ENCODE data around the gene ZNF223.

Gene ZNF223

GRCh38 chr19:44071824-44072542 is 20.1 kb downstream of the ZNF223 start, which contains the start of gene ZNF284:
TSS of gene ZNF284 (plus strand) at chr19:44072159. CDS start at chr19:44076390, 4,231 bp downstream.
- peaks cover 13% of the 10 kb centered on the region for H3K36me3 ChIP-seq (ENCODE audit: insufficient read depth, low read length)
- no peaks in the 10 kb centered on the region for H3K4me1 ChIP-seq (ENCODE audit: insufficient read depth, low read length)
- H3K4me3 ChIP-seq (ENCODE audit: low read length) = peak within 1 kb of the TSS; percentile 83
- 4% methylated on average over 34 of the region's 40 CpGs for WGBS
- peaks cover 14% of the 10 kb centered on the region for H3K27me3 ChIP-seq (ENCODE audit: insufficient read depth, low read length)
- peak within 1 kb of the TSS; percentile 56 for H3K9ac ChIP-seq (ENCODE audit: low read depth, low read length)
- H3K27ac ChIP-seq (ENCODE audit: low read depth, low read length) = 0 out of 2 replicates have a peak within 1 kb of the TSS, but pooled peaks have one; percentile 32
- peaks cover 8% of the 10 kb centered on the region; the same call in 1 of the 2 replicates for H3K9me3 ChIP-seq (ENCODE audit: insufficient read depth, low read depth, low read length)

DNA sequence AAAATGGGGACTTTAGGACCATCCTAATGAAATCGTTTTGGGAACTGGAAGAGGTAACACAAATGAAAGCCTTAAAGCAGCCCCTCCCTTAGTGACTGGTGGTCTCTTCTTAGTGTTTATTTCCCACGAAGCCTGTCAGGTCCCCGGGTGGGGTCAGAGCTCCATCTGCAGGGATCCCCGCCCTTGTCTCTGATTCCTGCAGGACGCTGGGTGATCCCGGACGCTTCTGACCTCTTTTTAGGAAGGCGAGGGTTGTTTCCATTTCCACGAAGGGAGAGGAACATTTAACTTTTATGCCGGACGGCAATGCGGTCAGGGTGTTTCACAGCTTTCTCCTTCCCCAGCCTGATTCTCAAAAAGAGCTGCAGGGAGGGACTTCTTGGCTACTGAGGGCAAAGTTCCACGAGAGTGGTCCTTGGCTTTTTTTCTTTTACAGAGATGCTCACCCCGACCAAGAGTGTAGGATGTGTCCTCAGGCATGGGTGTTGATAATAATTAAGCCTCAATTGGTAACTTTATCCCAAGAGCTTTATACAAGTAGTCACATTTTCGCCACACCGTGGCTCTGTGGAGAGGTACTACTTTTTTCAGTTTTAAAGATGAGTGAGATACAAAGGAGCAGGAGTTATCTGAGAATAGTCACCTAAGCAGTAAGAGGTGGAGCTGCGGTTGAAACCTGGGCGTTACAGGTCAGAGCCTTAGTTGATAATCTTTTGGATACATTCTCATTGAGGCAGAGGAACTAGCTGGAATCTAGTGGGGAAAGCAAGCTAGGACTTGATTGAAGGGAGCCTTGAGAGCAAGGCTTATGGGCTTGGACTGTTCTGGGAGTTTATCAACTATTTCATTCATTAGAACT is 20.9 kb downstream of the ZNF223 start:
- H3K27ac ChIP-seq (ENCODE audit: low read depth, low read length) = no peak overlapping the region
- 45% methylated on average over 18 of the region's 18 CpGs for WGBS
- 0 out of 2 replicates have a peak, but pooled peaks cover 4% of the 10 kb centered on the region for H3K9me3 ChIP-seq (ENCODE audit: insufficient read depth, low read depth, low read length)
- peaks cover 14% of the 10 kb centered on the region for H3K27me3 ChIP-seq (ENCODE audit: insufficient read depth, low read length)
- H3K9ac ChIP-seq (ENCODE audit: low read depth, low read length) = peak overlapping the region; percentile 42
- peaks cover 5% of the 10 kb centered on the region; the same call in 1 of the 2 replicates for H3K36me3 ChIP-seq (ENCODE audit: insufficient read depth, low read length)
- peak overlapping the region; percentile 83 for H3K4me3 ChIP-seq (ENCODE audit: low read length)
- H3K4me1 ChIP-seq (ENCODE audit: insufficient read depth, low read length) = no peaks in the 10 kb centered on the region

- Histone ChIP-seq H3K9ac (ENCODE audit: low read depth, low read length) (no peak overlapping the region), H3K9me3 (ENCODE audit: insufficient read depth, low read depth, low read length) (no peaks in the 10 kb centered on the region), H3K4me1 (ENCODE audit: insufficient read depth, low read length) (no peaks in the 10 kb centered on the region), H3K4me3 (ENCODE audit: low read length) (no peak overlapping the region), H3K27ac (ENCODE audit: low read depth, low read length) (no peak overlapping the region), H3K36me3 (ENCODE audit: insufficient read depth, low read length) (peaks cover 11% of the 10 kb centered on the region; the same call in 1 of the 2 replicates), H3K27me3 (ENCODE audit: insufficient read depth, low read length) (peaks cover 14% of the 10 kb centered on the region)
- WGBS = 82% methylated on average over 1 of the region's 2 CpGs
These were observed 24.5 kb downstream of the ZNF223 start for GRCh38 chr19:44076325-44076724.

- WGBS = 76% methylated on average over 2 of the region's 4 CpGs
- Histone ChIP-seq H3K9ac (ENCODE audit: low read depth, low read length) (no peak overlapping the region), H3K27me3 (ENCODE audit: insufficient read depth, low read length) (no peaks in the 10 kb centered on the region), H3K4me1 (ENCODE audit: insufficient read depth, low read length) (peaks cover 4% of the 10 kb centered on the region; the same call in 1 of the 2 replicates), H3K36me3 (ENCODE audit: insufficient read depth, low read length) (peaks cover 8% of the 10 kb centered on the region), H3K4me3 (ENCODE audit: low read length) (no peak overlapping the region), H3K9me3 (ENCODE audit: insufficient read depth, low read depth, low read length) (no peaks in the 10 kb centered on the region), H3K27ac (ENCODE audit: low read depth, low read length) (no peak overlapping the region)
These were observed 40.3 kb downstream of the ZNF223 start for GRCh38 chr19:44092108-44092507.

DNA sequence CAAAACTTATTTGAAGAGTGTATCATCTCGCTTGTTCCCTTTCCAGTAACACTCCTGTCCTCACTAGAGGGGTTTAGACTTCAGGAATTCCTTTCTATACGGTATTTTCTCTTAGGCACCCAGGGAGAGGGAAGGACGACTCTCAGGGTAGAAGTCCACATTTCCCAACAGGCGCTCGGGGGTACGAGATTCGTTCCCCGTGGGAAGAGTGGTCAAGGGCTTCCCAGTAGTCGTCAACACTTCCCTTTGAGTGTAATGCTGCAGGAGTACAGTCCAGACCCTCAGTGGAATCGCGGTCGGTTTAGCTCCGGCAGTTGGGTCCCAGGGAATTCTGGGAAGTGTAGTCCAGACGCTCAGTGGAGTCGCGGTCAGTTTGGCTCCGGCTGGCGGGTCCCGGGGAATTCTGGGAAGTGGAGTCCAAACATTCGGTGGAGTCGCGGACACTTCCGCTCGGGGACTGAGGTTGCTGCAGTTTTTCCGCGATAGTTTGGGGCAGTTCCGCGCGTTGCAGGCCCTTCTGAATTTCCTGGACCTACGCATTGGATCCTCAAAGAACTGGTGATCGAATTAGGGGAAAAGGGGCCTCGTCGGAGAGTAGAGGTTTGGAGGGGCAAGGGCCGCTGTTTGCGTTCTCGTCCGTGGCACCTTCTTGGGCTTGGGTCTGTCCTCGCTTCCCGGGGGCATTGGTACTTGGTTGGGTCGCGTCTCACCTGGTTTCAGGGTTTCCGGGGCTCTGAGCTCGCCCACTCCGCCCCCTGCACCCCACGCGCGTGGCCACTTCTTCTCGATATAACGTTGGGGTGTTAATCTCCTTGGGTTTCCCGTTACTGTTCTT is 42.3 kb downstream of the ZNF223 start, which contains the start of gene ZNF224:
ZNF224 (plus strand) TSS at position 431 of the 835 bp plus-strand sequence. CDS start 3,513 bp downstream, outside the sequence.
- Histone ChIP-seq H3K27me3 (ENCODE audit: insufficient read depth, low read length) (no peaks in the 10 kb centered on the region), H3K36me3 (ENCODE audit: insufficient read depth, low read length) (peaks cover 20% of the 10 kb centered on the region), H3K27ac (ENCODE audit: low read depth, low read length) (no peak within 1 kb of the TSS), H3K4me3 (ENCODE audit: low read length) (peak within 1 kb of the TSS; percentile 83), H3K9ac (ENCODE audit: low read depth, low read length) (peak within 1 kb of the TSS; percentile 76), H3K9me3 (ENCODE audit: insufficient read depth, low read depth, low read length) (no peaks in the 10 kb centered on the region), H3K4me1 (ENCODE audit: insufficient read depth, low read length) (peaks cover 4% of the 10 kb centered on the region; the same call in 1 of the 2 replicates)
- under 1% methylated on average over 50 of the region's 50 CpGs for WGBS

DNA sequence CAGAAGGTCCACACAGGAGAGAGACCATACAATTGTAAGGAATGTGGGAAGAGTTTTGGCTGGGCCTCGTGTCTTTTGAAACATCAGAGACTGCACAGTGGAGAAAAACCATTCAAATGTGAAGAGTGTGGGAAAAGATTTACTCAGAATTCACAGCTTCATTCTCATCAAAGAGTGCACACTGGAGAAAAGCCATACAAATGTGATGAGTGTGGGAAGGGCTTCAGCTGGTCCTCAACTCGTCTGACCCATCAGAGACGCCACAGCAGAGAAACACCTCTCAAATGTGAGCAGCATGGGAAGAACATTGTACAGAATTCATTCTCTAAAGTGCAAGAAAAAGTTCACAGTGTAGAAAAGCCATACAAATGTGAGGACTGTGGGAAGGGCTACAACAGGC is 55.9 kb downstream of the ZNF223 start:
- peaks cover 68% of the 10 kb centered on the region for H3K36me3 ChIP-seq (ENCODE audit: insufficient read depth, low read length)
- 97% methylated on average over 3 of the region's 3 CpGs for WGBS
- no peak overlapping the region for H3K4me3 ChIP-seq (ENCODE audit: low read length)

DNA sequence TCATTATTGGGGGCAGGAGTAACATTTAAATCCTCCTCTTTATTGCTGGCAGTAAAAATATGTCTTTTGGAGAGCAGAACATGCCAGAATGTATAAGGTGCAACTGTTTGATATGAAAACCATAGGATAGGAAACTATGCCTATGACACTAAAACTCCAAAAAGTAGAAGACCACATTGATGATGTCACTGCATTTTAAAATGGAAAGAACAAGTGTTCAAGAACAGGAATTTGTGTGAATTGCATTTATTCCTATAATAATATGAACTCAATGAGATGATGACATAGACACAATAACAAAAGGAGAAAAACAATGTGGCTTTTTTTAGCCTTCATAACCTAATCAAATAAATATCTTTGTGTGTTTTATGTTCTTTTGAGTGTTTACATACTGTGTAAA is 57.6 kb downstream of the ZNF223 start:
- H3K36me3 ChIP-seq (ENCODE audit: insufficient read depth, low read length) = peaks cover 52% of the 10 kb centered on the region
- no peak overlapping the region for H3K27ac ChIP-seq (ENCODE audit: low read depth, low read length)
- H3K4me3 ChIP-seq (ENCODE audit: low read length) = no peak overlapping the region
- H3K27me3 ChIP-seq (ENCODE audit: insufficient read depth, low read length) = no peaks in the 10 kb centered on the region
- peaks cover 45% of the 10 kb centered on the region for H3K9me3 ChIP-seq (ENCODE audit: insufficient read depth, low read depth, low read length)
- no peaks in the 10 kb centered on the region for H3K4me1 ChIP-seq (ENCODE audit: insufficient read depth, low read length)
- no peak overlapping the region for H3K9ac ChIP-seq (ENCODE audit: low read depth, low read length)

More for the DNA sequence above, 55.9 kb downstream of the ZNF223 start:
- no peaks in the 10 kb centered on the region for H3K4me1 ChIP-seq (ENCODE audit: insufficient read depth, low read length)
- no peaks in the 10 kb centered on the region for H3K27me3 ChIP-seq (ENCODE audit: insufficient read depth, low read length)
- H3K27ac ChIP-seq (ENCODE audit: low read depth, low read length) = no peak overlapping the region
- H3K9me3 ChIP-seq (ENCODE audit: insufficient read depth, low read depth, low read length) = peaks cover 46% of the 10 kb centered on the region
- no peak overlapping the region for H3K9ac ChIP-seq (ENCODE audit: low read depth, low read length)

GRCh38 chr19:44111910-44112463 is 60.2 kb downstream of the ZNF223 start:
- Histone ChIP-seq H3K9me3 (ENCODE audit: insufficient read depth, low read depth, low read length) (peaks cover 30% of the 10 kb centered on the region), H3K4me3 (ENCODE audit: low read length) (peak overlapping the region; percentile 81), H3K4me1 (ENCODE audit: insufficient read depth, low read length) (no peaks in the 10 kb centered on the region), H3K9ac (ENCODE audit: low read depth, low read length) (peak overlapping the region; percentile 94), H3K27ac (ENCODE audit: low read depth, low read length) (peak overlapping the region; percentile 87), H3K36me3 (ENCODE audit: insufficient read depth, low read length) (peaks cover 39% of the 10 kb centered on the region), H3K27me3 (ENCODE audit: insufficient read depth, low read length) (no peaks in the 10 kb centered on the region)
- 17% methylated on average over 17 of the region's 17 CpGs for WGBS

- no peaks in the 10 kb centered on the region for H3K27me3 ChIP-seq (ENCODE audit: insufficient read depth, low read length)
- peaks cover 36% of the 10 kb centered on the region for H3K36me3 ChIP-seq (ENCODE audit: insufficient read depth, low read length)
- peak overlapping the region; percentile 87 for H3K27ac ChIP-seq (ENCODE audit: low read depth, low read length)
- 0% methylated on average over 11 of the region's 11 CpGs for WGBS
- no peaks in the 10 kb centered on the region for H3K4me1 ChIP-seq (ENCODE audit: insufficient read depth, low read length)
- H3K9ac ChIP-seq (ENCODE audit: low read depth, low read length) = peak overlapping the region; percentile 94
- H3K9me3 ChIP-seq (ENCODE audit: insufficient read depth, low read depth, low read length) = peaks cover 22% of the 10 kb centered on the region
- H3K4me3 ChIP-seq (ENCODE audit: low read length) = peak overlapping the region; percentile 81
These were observed 60.9 kb downstream of the ZNF223 start for GRCh38 chr19:44112802-44113137.

- peak within 1 kb of the TSS; percentile 94 for H3K9ac ChIP-seq (ENCODE audit: low read depth, low read length)
- H3K27ac ChIP-seq (ENCODE audit: low read depth, low read length) = peak within 1 kb of the TSS; percentile 87
- WGBS = under 1% methylated on average over 44 of the region's 44 CpGs
- peaks cover 36% of the 10 kb centered on the region for H3K36me3 ChIP-seq (ENCODE audit: insufficient read depth, low read length)
- no peaks in the 10 kb centered on the region for H3K4me1 ChIP-seq (ENCODE audit: insufficient read depth, low read length)
- H3K9me3 ChIP-seq (ENCODE audit: insufficient read depth, low read depth, low read length) = peaks cover 17% of the 10 kb centered on the region; the same call in 1 of the 2 replicates
- peak within 1 kb of the TSS; percentile 81 for H3K4me3 ChIP-seq (ENCODE audit: low read length)
- no peaks in the 10 kb centered on the region for H3K27me3 ChIP-seq (ENCODE audit: insufficient read depth, low read length)
These were observed 61.4 kb downstream of the ZNF223 start, which contains the start of gene ZNF225 for GRCh38 chr19:44113138-44113783. TSS of gene ZNF225 (plus strand) at chr19:44113399. CDS start at chr19:44115828, 2,429 bp downstream.

Measured in HUES64 (cell line).